NCI-H2081 (cell line): ENCODE measurements around the gene CYP46A1.

Source experiments
- DNase-seq, 2 experiments: peaks; one replicate each; lab custom pipeline; 2025; lab: John Stamatoyannopoulos, UW

The CYP46A1 gene

DNA sequence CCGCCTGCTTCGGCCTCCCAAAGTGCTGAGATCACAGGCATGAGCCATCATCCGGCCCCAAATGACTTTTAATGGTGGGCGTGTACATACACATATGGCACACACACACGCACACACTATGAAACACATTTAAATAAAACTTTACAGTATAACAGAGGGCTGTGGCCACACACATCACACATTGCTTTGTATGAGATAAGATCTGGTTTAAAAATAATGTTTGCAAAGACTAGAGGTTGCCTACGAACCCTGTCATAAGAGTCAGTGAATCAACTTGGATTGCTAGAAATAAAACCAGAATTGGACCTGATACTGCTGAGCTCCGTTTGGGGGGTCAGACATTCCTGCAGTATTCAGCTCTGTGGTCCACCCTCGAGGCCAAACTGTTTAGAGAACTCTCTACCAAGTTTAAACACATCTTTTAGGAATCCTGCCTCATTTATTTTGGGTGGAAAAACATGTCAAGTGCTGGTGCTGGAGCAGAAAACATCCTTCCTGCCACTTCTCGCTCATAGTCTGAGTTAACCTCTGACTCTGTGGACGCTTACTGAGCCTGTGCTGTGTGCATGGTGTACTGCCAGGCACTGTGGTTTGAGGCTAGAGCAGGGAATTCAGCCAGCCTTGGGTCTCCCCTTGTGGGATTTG lies 61.3 kb downstream of the CYP46A1 start:
- DNase-seq, result no peak

DNA sequence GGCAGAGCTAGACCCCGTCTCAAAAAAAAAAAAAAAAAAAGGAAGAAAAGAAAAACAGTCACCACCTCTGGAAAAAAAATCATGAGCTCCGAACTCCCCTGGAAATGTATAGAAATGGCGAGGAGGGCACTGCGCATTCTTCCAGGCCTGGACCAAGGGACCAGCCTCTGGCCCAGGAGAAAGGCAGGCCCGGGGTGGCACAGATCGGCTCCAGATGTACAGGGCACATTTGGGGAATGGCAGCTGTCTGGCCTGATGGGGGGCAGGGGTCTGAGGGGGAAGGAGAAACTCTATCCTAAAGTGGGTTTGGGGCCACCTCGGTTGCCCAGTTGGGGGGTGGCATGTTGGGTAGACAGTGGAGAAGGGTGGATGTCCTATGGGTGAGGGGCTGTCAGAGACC lies 63.1 kb downstream of the CYP46A1 start:
- no peak for DNase-seq

DNA sequence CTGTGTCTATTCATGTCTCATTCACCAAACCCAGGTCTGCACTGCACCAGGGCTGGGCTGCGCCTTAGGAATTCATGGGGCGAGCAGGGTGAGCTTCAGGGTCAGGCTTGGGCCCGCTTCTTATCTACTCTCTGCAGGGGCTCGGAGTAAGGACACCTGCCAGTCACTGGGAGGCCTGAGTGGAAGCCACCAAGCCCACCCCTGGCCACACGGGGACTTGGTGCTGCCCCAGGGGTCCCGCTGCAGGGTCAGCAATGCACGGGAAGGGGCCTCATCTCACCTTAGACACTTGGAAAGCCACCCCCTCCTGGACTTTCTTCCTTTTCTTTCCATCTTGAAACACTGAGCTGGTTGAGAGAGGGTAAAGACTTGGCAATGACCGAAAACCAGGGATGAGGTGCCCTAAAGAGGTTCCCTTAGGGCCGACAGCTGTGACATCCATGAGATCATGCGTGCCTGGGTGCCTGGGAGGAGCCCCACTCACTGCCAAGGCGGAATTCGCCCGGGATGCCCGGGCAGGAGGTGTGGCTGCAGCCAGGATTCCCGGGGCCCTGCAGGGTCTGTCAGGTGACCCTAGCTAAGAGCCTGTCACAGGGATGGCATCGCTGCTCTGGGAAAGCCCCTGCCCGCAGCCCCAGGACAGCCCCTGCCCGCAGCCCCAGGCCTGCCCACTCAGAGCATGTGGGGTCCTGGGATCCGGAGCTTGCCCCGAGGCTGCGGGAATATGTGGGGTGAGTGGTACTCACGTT lies 63.7 kb downstream of the CYP46A1 start:
- no peak for DNase-seq

DNA sequence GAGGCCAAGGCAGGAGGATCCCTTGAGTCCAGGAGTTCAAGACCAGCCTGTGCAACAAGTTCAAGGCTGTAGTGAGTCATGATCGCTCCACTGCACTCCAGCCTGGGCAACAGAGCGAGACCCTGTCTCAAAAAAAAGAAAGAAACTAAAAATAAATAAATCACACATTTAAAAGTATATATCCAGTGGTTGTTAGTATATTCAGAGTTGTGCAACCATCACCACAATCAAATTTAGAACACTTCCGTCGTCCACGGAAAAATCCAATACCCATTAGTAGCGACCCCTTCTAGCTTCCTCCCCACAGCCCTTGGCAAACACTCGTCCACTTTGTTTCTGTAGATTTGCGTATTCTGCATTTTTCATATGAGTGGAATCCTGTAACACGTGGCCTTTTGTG lies 64.4 kb downstream of the CYP46A1 start:
- DNase-seq, result no peak

DNA sequence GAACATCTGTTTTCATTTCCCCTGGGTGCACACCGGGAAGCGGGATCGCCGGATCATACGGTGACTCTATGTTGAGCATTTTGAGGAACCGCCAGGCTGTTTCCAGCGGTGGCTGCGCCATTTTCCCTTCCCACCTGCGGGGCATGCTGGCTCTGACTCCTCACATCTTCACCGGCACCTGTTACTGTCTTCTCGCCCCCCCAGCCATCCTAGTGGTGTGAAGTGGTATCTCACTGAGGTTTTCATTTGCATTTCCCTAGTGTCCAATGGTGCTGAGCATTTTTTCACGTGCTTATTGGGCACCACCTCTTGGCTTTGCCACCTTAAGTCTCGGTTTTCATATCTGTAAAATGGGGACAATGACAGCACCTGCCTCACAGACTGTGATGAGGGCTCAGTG lies 65.0 kb downstream of the CYP46A1 start:
- DNase-seq, result no peak

GRCh38 chr14:99749763-99750715 lies 65.9 kb downstream of the CYP46A1 start:
- no peak for DNase-seq

GRCh38 chr14:99750746-99751450 lies 66.8 kb downstream of the CYP46A1 start:
- no peak for DNase-seq

GRCh38 chr14:99751539-99752485 lies 67.7 kb downstream of the CYP46A1 start:
- DNase-seq, result no peak

DNA sequence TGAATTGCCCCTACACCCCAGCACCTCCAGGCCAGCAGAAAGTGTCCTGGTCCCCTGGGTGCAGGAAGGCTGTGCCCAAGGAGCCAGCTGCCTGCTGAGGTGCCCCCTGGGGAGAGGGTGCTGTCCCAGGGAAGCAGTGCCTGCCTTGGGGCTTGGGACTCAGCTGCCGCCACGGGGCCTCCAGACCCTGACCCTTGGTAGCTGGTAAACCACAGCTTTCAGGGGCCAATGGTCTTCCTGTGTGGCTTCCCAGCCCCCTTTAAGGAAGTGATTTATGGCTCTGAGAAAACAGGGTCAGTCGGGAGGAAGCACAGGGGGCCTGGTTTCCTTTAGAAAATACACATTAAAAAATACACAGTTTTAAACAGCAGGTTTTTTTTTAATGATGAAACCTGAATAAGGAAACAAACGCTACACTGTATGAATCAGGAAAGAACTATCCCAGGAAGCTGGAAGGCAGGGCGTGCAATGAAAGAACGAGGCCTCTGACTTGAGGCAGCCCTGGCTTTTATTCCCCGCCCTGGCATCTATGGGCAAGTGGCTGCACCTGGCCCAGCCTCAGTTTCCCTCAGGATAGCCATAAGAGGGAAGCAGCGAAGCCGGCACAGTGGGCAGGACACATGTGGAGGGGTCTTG lies 68.5 kb downstream of the CYP46A1 start:
- no peak for DNase-seq

DNA sequence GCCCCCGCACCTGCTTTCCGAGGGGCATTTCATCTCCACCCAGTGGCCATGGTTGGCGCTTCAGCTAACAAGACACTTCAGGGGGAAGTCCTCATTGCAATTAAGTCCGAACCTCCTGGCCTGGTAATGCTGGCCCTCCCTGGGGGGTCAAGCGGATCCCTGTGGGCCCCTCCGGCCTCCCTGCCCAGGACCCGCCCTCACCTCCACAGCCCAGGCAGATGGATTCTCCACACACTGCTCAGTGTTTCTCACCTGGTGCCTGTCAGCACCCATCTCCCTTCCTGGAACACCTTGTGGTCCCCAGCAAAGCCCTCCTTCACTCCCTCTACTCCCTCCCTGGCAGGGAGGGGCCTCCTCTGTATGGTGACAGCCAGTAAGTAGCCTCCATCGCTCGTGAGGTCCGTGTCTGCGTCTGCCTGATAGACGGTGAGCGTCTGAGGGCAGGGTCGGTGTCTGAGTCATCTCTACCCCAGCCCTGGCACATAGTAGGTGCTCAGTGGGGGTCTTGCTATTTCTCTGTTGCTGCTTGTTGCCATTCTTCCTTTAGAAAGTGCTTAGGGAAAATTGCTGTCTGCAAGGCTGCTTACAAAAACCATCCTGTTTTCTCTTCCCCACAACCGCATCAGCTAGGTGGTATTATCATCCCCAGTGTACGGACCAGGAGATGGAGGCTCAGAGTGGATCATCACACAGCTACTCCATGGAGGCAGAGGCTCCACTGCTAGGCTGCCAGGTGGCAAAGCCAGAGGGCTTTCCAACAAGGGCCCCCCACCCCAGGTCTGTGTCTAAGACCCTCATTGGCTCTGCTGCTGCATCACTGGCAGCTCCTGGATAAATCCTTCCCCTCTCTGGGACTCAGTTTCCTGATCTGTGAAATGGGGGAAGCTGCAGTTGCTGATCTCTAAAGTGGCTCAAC lies 69.4 kb downstream of the CYP46A1 start:
- no peak for DNase-seq

- DNase-seq, result no peak
These were observed 70.3 kb downstream of the CYP46A1 start for GRCh38 chr14:99754141-99755067.

DNA sequence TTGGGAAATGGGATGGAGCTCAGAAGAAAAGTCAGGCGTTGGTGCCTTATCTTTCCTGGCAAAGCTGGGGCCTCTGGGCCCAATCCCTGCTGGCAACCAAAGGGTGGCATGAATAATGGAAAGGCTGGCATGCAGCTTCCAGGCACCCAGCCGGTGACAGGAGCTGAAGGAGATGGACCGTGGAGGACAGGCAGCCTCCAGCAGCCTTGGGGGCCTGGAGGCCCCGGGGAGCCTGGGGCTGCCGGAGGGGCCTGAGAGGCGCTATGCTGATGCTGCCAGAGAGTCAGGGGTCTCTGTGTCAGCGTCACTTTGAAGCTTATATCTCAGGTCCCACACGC lies 70.9 kb downstream of the CYP46A1 start:
- no peak for DNase-seq

GRCh38 chr14:99755629-99756603 lies 71.8 kb downstream of the CYP46A1 start:
- no peak for DNase-seq

GRCh38 chr14:99756796-99757195 lies 72.7 kb downstream of the CYP46A1 start:
- DNase-seq, result no peak

DNA sequence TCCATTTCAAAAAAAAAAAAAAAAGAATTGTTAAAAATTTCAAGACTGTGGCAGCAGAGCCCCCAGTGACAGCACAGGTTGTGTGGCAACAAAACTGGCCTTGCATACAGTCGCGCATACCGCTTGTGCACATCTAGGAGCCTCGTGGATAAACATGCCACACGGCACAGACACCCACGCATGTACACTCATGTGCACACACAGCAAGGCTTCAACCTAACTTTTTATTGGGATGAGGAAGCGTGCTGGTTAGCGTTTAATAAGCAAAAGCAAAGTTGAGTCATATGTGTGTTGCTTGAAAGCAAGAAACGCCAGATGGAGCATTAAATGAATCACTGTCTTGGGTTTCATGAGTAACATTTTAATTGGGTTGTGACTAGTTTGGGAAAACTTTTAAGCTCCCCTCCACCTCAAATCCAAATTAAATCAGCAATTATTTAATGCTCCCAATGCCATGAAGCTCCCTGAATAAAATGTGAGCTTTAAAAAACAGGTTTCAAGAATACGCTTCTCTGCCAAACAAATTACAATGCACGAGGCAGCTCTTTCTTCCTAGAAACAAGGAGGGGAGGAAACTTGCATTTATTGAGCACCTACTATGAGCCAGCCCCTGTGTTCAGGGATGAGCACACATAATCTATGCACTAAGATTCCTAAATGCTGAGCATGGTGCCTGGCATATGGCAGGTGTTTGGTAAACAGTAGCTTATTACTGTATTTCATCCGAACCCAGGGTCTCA lies 73.4 kb downstream of the CYP46A1 start:
- no peak for DNase-seq

- no peak for DNase-seq
These were observed 74.2 kb downstream of the CYP46A1 start for GRCh38 chr14:99758121-99758821.
